Measurements from ENCODE around the gene ENPP1.

The ENPP1 gene

DNA sequence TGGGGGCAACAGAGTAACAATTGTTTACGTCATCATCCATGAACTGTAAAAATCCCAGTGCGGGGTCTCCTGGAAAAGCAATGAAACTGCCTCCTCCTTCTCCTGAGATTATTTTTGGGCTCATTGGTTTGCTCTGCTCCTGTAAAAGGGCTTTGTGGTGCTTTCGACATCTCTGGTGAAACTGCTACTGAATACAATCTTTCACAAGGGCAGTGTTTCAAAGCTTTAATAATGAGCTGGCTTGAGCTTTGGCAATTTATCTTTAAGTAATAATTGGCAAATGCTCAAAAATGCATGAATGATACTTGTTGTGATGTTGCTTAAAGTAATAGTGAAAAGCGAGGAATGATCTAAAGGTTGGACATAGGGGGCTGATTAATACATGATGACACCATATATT, 43.5 kb upstream of the ENPP1 start:
- in situ Hi-C loops (cut with HindIII; ENCODE audit: low sequenced_read_pairs): no loop called here
- no peak for DNase-seq (ENCODE audit: low read depth)
- TF ChIP-seq, protein P1, sequence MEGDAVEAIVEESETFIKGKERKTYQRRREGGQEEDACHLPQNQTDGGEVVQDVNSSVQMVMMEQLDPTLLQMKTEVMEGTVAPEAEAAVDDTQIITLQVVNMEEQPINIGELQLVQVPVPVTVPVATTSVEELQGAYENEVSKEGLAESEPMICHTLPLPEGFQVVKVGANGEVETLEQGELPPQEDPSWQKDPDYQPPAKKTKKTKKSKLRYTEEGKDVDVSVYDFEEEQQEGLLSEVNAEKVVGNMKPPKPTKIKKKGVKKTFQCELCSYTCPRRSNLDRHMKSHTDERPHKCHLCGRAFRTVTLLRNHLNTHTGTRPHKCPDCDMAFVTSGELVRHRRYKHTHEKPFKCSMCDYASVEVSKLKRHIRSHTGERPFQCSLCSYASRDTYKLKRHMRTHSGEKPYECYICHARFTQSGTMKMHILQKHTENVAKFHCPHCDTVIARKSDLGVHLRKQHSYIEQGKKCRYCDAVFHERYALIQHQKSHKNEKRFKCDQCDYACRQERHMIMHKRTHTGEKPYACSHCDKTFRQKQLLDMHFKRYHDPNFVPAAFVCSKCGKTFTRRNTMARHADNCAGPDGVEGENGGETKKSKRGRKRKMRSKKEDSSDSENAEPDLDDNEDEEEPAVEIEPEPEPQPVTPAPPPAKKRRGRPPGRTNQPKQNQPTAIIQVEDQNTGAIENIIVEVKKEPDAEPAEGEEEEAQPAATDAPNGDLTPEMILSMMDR (IDR thresholded peaks at IDR 0.05; ENCODE audit: low read depth, low read length, missing control alignments): no peak
- H3K4me3 ChIP-seq (ENCODE audit: low read depth, low read length): no peak overlapping the region

- no peak overlapping the region for H3K4me3 ChIP-seq (ENCODE audit: low read depth, low read length)
- TF ChIP-seq, protein P1 (IDR thresholded peaks at IDR 0.05; ENCODE audit: low read depth, low read length, missing control alignments): no peak
- in situ Hi-C loops (cut with HindIII; ENCODE audit: low sequenced_read_pairs): no loop called here
- peak; percentile 78 for DNase-seq (ENCODE audit: low read depth)
Measured at GRCh38 chr6:131765081-131765803, 42.6 kb upstream of the ENPP1 start.

DNA sequence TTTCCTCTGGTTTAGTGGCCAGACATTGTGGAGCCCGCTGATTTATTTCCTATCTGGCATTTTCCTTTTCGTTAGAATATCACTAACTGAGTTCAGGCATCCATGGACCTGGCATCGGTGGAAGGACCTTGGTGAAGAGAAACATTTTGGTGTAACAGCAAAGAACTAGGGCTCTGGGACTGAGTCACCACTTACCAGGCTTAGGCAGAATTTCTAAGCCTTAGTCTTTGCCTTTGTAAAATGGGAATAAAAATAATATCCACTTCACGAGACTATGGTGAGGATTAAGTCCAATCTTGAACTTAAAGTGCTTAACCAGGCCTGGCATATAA, 42.0 kb upstream of the ENPP1 start:
- H3K4me3 ChIP-seq (ENCODE audit: low read depth, low read length): no peak overlapping the region
- in situ Hi-C loops (cut with HindIII; ENCODE audit: low sequenced_read_pairs): no loop called here

DNA sequence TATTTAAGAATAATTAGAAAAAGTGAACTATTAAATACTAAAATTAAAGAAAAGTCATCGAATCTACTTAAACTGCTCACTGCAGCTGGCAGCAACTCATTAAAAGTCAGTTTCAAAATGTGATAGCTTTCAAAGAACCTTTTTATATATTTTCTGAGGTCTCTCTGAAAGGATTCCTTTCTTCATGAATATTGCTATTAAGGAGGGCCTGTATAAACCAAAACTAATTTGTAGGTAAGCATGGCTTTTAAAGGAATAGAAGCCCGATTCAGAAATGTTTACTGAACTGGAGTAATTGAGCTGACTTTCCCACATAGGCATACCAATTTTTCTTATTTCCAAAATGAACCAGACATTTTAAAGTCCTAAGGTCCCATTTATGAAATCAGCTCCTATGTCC, 41.2 kb upstream of the ENPP1 start:
- in situ Hi-C loops (cut with HindIII; ENCODE audit: low sequenced_read_pairs): no loop called here
- no peak for DNase-seq (ENCODE audit: low read depth)
- TF ChIP-seq, protein P1 (IDR thresholded peaks at IDR 0.05; ENCODE audit: low read depth, low read length, missing control alignments): no peak
- H3K4me3 ChIP-seq (ENCODE audit: low read depth, low read length): no peak overlapping the region

More for the DNA sequence above, 42.0 kb upstream of the ENPP1 start:
- DNase-seq (ENCODE audit: low read depth): no peak
- TF ChIP-seq, protein P1 (IDR thresholded peaks at IDR 0.05; ENCODE audit: low read depth, low read length, missing control alignments): no peak

GRCh38 chr6:131768964-131769363, 38.9 kb upstream of the ENPP1 start:
- no peak overlapping the region for H3K4me3 ChIP-seq (ENCODE audit: low read depth, low read length)
- in situ Hi-C loops (cut with HindIII; ENCODE audit: low sequenced_read_pairs): no loop called here
- TF ChIP-seq, protein P1 (IDR thresholded peaks at IDR 0.05; ENCODE audit: low read depth, low read length, missing control alignments): no peak
- no peak for DNase-seq (ENCODE audit: low read depth)

- DNase-seq (ENCODE audit: low read depth): no peak
- in situ Hi-C loops (cut with HindIII; ENCODE audit: low sequenced_read_pairs): no loop called here
- TF ChIP-seq, protein P1 (IDR thresholded peaks at IDR 0.05; ENCODE audit: low read depth, low read length, missing control alignments): no peak
- H3K4me3 ChIP-seq (ENCODE audit: low read depth, low read length): no peak overlapping the region
Measured at GRCh38 chr6:131769385-131770141, 38.3 kb upstream of the ENPP1 start.
